Fibroblast of mammary gland (primary cell): ENCODE results near the gene TNFRSF21.

Source experiments
- DNase-seq: peaks from one replicate; pipeline ENCODE4 v3.0.0-alpha.2; 2010; ENCODE audit warnings: low read depth
- H3K4me3 ChIP-seq: 2 replicates; pipeline ENCODE4 v1.5.1; 2011; ENCODE audit warnings: low read depth, mild to moderate bottlenecking, low read length, moderate library complexity; ENCODE audit not compliant: control insufficient read depth
- TF ChIP-seq, protein P1 (sequence below): conservative IDR thresholded peaks from 2 replicates; pipeline ENCODE4 v1.5.1; 2011; ENCODE audit warnings: low read depth, low read length, inconsistent platforms; ENCODE audit not compliant: control insufficient read depth, insufficient read depth

Gene TNFRSF21

GRCh38 chr6:47308552-47309290 is 984 bp downstream of the TNFRSF21 start:
- DNase-seq: peak; percentile 26
- TF ChIP-seq, protein P1, sequence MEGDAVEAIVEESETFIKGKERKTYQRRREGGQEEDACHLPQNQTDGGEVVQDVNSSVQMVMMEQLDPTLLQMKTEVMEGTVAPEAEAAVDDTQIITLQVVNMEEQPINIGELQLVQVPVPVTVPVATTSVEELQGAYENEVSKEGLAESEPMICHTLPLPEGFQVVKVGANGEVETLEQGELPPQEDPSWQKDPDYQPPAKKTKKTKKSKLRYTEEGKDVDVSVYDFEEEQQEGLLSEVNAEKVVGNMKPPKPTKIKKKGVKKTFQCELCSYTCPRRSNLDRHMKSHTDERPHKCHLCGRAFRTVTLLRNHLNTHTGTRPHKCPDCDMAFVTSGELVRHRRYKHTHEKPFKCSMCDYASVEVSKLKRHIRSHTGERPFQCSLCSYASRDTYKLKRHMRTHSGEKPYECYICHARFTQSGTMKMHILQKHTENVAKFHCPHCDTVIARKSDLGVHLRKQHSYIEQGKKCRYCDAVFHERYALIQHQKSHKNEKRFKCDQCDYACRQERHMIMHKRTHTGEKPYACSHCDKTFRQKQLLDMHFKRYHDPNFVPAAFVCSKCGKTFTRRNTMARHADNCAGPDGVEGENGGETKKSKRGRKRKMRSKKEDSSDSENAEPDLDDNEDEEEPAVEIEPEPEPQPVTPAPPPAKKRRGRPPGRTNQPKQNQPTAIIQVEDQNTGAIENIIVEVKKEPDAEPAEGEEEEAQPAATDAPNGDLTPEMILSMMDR: no peak
- H3K4me3 ChIP-seq: peak overlapping the region; percentile 63

DNA sequence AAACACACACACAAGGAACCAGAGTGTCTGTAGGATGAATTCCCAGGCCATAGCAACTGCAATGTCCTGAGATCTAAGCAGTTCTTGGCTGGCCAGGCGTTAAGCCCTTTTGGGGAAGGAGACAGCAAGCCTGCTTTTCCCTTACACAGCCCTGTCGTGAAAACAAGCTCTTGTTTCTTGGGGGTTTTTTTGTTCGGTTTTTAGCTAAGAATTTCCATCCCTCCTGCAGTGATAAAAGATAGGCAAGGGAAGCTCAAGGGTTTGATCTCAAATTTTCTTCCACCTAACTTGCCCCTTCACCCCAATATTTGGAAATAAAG is 1.5 kb downstream of the TNFRSF21 start:
- TF ChIP-seq, protein P1: no peak
- DNase-seq: no peak
- peak overlapping the region; percentile 63 for H3K4me3 ChIP-seq

- H3K4me3 ChIP-seq: peak overlapping the region; percentile 63
- TF ChIP-seq, protein P1: no peak
Observed at GRCh38 chr6:47307362-47308197, 2.1 kb downstream of the TNFRSF21 start.

DNA sequence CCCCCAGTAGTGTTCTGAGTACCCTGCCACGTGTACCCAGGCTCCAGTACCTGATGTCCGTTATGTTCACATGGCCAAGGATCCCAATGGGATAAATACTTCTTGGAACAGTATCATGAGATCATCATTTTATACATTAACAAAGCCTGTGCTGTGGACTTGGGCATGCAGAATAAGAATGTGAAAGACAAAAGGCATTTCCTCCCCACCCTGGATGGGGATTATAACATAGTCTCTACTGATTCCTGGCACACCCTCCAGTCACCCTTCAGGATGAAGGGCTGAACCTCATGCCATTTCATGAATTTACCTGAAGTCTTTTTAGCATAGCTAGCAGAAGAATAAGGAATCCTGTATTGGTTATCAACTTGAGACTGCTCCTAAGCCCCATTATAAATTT is 2.8 kb downstream of the TNFRSF21 start:
- TF ChIP-seq, protein P1: no peak
- H3K4me3 ChIP-seq: no peak overlapping the region
- no peak for DNase-seq

More at GRCh38 chr6:47307362-47308197, 2.1 kb downstream of the TNFRSF21 start:
- no peak for DNase-seq

- DNase-seq: no peak
- TF ChIP-seq, protein P1: no peak
- H3K4me3 ChIP-seq: no peak overlapping the region
Observed at GRCh38 chr6:47303861-47304260, 5.8 kb downstream of the TNFRSF21 start.

DNA sequence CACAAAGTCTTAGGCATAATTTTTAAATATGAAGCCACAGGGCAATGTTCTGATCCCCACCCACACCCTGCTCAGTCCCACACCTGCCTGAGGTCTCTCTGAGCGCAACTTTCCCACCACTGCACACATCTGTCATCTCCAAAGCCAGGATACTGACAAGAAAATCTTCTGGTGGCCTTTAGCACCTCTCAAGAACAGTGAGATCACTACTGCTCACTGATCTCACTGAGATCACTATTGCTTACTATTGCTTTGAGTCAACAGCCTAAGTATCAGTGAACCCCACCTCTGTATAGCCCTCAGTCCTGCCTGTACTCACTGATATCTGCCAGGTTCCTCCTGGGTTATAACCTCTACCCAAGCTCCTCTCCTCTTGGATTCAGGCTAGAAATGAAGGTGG is 6.4 kb downstream of the TNFRSF21 start:
- no peak for DNase-seq
- TF ChIP-seq, protein P1: no peak
- no peak overlapping the region for H3K4me3 ChIP-seq
